Left renal pelvis (tissue), 4 donors: ENCODE data around the gene PROM1. TPM values are rescaled to one million over a fixed set of nuclear protein-coding genes. Genes with fewer than 3 reads are reported as not detected.

Source experiments
- DNase-seq, 4 donors: peaks; one replicate each; pipeline ENCODE4 v3.0.0-alpha.2; 2013; ENCODE audit warnings: low read depth in 4 of 4, low spot score in 3 of 4
- polyA plus RNA-seq, 4 donors: library from polyadenylated mRNA; unstranded; fragments of 120-200 nt; gene quantifications; one replicate each; pipeline ENCODE4 v1.2.1, GENCODE V29; 2013; ENCODE audit not compliant: insufficient read length in 4 of 4

Gene PROM1
- polyA plus RNA-seq, 4 donors = 11.6 to 42.4 (median 41.7) TPM

- no peak for DNase-seq
Measured at GRCh38 chr4:16110661-16111290, 27.0 kb upstream of the PROM1 start.

GRCh38 chr4:16110199-16110598, 26.4 kb upstream of the PROM1 start:
- no peak for DNase-seq

GRCh38 chr4:16109256-16109655, 25.4 kb upstream of the PROM1 start:
- DNase-seq = no peak

GRCh38 chr4:16106956-16107355, 23.1 kb upstream of the PROM1 start:
- DNase-seq = no peak

GRCh38 chr4:16104520-16104919, 20.7 kb upstream of the PROM1 start:
- DNase-seq = no peak

- DNase-seq = no peak
Measured at GRCh38 chr4:16102356-16102755, 18.5 kb upstream of the PROM1 start.

- no peak for DNase-seq
Measured at GRCh38 chr4:16100833-16101232, 17.0 kb upstream of the PROM1 start.

- no peak for DNase-seq
Measured at GRCh38 chr4:16092682-16093319, 9.0 kb upstream of the PROM1 start.

- no peak for DNase-seq
Measured at GRCh38 chr4:16090096-16090705, 6.4 kb upstream of the PROM1 start.

- DNase-seq = no peak
Measured at GRCh38 chr4:16089156-16089555, 5.3 kb upstream of the PROM1 start.

- no peak for DNase-seq
Measured at GRCh38 chr4:16088601-16089000, 4.8 kb upstream of the PROM1 start.

GRCh38 chr4:16085822-16086221, 2.0 kb upstream of the PROM1 start:
- DNase-seq = no peak

- peak in 1 of 4 donors; percentile 48 for DNase-seq
Measured at GRCh38 chr4:16082426-16083240, 1.2 kb downstream of the PROM1 start.

GRCh38 chr4:16082041-16082425, 1.8 kb downstream of the PROM1 start:
- no peak for DNase-seq

GRCh38 chr4:16079046-16079445, 4.8 kb downstream of the PROM1 start:
- no peak for DNase-seq

GRCh38 chr4:16078195-16078760, 5.5 kb downstream of the PROM1 start:
- DNase-seq = no peak

GRCh38 chr4:16077786-16078185, 6.0 kb downstream of the PROM1 start:
- no peak for DNase-seq

- no peak for DNase-seq
Measured at GRCh38 chr4:16075975-16076757, 7.7 kb downstream of the PROM1 start.

- DNase-seq = no peak
Measured at GRCh38 chr4:16075061-16075460, 8.8 kb downstream of the PROM1 start.

GRCh38 chr4:16072168-16072567, 11.7 kb downstream of the PROM1 start:
- no peak for DNase-seq
